DOHH2 (cell line): Measurements from ENCODE around the gene ZMYM2.

ENCODE experiments used
- CTCF ChIP-seq: fragments of 200-600 bp; sonication (generic); IDR thresholded peaks from one replicate; pipeline ENCODE4 v1.5.1; 2014; ENCODE audit warnings: antibody characterized with exemption, mild to moderate bottlenecking, low read depth, low read length; ENCODE audit not compliant: poor library complexity, severe bottlenecking
- EZH2phosphoT487 ChIP-seq: fragments of 200-600 bp; sonication (generic); IDR thresholded peaks from 2 replicates; pipeline ENCODE4 v1.6.1; 2017; ENCODE audit warnings: borderline replicate concordance, mild to moderate bottlenecking, antibody characterized with exemption, low read length, moderate library complexity, mixed read lengths

GRCh38 chr13:20053016-20053415 lies 94.5 kb downstream of the ZMYM2 start:
- TF ChIP-seq CTCF (no peak), EZH2phosphoT487 (no peak)
